SK-N-SH treated with all-trans-retinoic acid at 6 μM for 48 hours (cell line): ENCODE results near the gene DDX42.

Experiments
- BACH2 ChIP-seq: fragments of 250-450 bp; sonication (Bioruptor Pico); IDR thresholded peaks from 2 replicates; pipeline ENCODE4 v1.9.0; 2021; ENCODE audit warnings: mild to moderate bottlenecking, borderline replicate concordance
- CREB5 ChIP-seq: fragments of 250-450 bp; sonication (Bioruptor Pico); IDR thresholded peaks from 2 replicates; pipeline ENCODE4 v1.5.1; 2020; ENCODE audit warnings: low read depth, mild to moderate bottlenecking, moderate library complexity
- CSRNP3 ChIP-seq: fragments of 250-450 bp; sonication (Bioruptor Pico); IDR thresholded peaks from 2 replicates; pipeline ENCODE4 v1.5.1; 2021; ENCODE audit warnings: mild to moderate bottlenecking, moderate library complexity
- GLIS3 ChIP-seq: fragments of 250-450 bp; sonication (Bioruptor Pico); IDR thresholded peaks from 2 replicates; pipeline ENCODE4 v1.5.0; 2020; ENCODE audit warnings: mild to moderate bottlenecking, moderate library complexity
- ISL1 ChIP-seq: fragments of 250-450 bp; sonication (Bioruptor Pico); IDR thresholded peaks from 2 replicates; pipeline ENCODE4 v2.1.2; 2022; ENCODE audit warnings: mild to moderate bottlenecking, moderate library complexity
- OSR1 ChIP-seq: fragments of 250-450 bp; sonication (Bioruptor Pico); IDR thresholded peaks from 2 replicates; pipeline ENCODE4 v1.8.0; 2022; ENCODE audit warnings: moderate library complexity, mild to moderate bottlenecking, inconsistent platforms
- PATZ1 ChIP-seq: fragments of 250-450 bp; sonication (Bioruptor Pico); IDR thresholded peaks from 2 replicates; pipeline ENCODE4 v1.8.0; 2020; ENCODE audit warnings: mild to moderate bottlenecking, moderate library complexity, borderline replicate concordance
- POU6F1 ChIP-seq: fragments of 250-450 bp; sonication (Bioruptor Pico); IDR thresholded peaks from 2 replicates; pipeline ENCODE4 v1.8.0; 2021; ENCODE audit warnings: low read depth, mild to moderate bottlenecking, moderate library complexity, borderline replicate concordance
- PPARA ChIP-seq: fragments of 250-450 bp; sonication (Bioruptor Pico); IDR thresholded peaks from 2 replicates; pipeline ENCODE4 v1.5.0; 2020; ENCODE audit warnings: mild to moderate bottlenecking, borderline replicate concordance
- SNAI2 ChIP-seq: fragments of 250-450 bp; sonication (Bioruptor Pico); IDR thresholded peaks from 2 replicates; pipeline ENCODE4 v1.5.0; 2020; ENCODE audit warnings: mild to moderate bottlenecking, moderate library complexity
- TOX ChIP-seq: fragments of 250-450 bp; sonication (Bioruptor Pico); IDR thresholded peaks from 2 replicates; pipeline ENCODE4 v1.8.0; 2021; ENCODE audit warnings: mild to moderate bottlenecking, moderate library complexity, borderline replicate concordance
- ZC3H10 ChIP-seq: fragments of 250-450 bp; sonication (Bioruptor Pico); IDR thresholded peaks from 2 replicates; pipeline ENCODE4 v1.5.1; 2021; ENCODE audit warnings: mild to moderate bottlenecking, moderate library complexity
- ZFP3 ChIP-seq: fragments of 250-450 bp; sonication (Bioruptor Pico); IDR thresholded peaks from 2 replicates; pipeline ENCODE4 v1.5.0; 2020; ENCODE audit warnings: mild to moderate bottlenecking, moderate library complexity

GRCh38 chr17:63740464-63741142 lies 33.4 kb upstream of the DDX42 start:
- TF ChIP-seq GLIS3 (CRISPR knock-in tag) (no peak), ZFP3 (CRISPR knock-in tag) (no peak), PATZ1 (CRISPR knock-in tag) (no peak), BACH2 (CRISPR knock-in tag) (no peak), POU6F1 (CRISPR knock-in tag) (no peak), SNAI2 (CRISPR knock-in tag) (no peak), ISL1 (CRISPR knock-in tag) (no peak), CREB5 (no peak), CSRNP3 (CRISPR knock-in tag) (no peak), OSR1 (CRISPR knock-in tag) (no peak), ZC3H10 (CRISPR knock-in tag) (no peak), TOX (CRISPR knock-in tag) (no peak), PPARA (CRISPR knock-in tag) (no peak)
